SW 1271 (cell line): ENCODE measurements around the gene MRPS27.
"Not testable (repeated sequence)": the region's sequence is repeated elsewhere in the genome, so short reads cannot be mapped to it uniquely, and the experiment has no call there.

Experiments
- DNase-seq, 2 experiments: peaks; one replicate each; lab custom pipeline; 2025; lab: John Stamatoyannopoulos, UW

MRPS27 gene

GRCh38 chr5:72203251-72203845 lies 116.7 kb downstream of the MRPS27 start:
- no peak for DNase-seq

- DNase-seq: no peak
Measured at GRCh38 chr5:72202331-72202825, 117.7 kb downstream of the MRPS27 start.

GRCh38 chr5:72199681-72200080 lies 120.4 kb downstream of the MRPS27 start:
- no peak for DNase-seq

- DNase-seq: no peak
Measured at GRCh38 chr5:72197393-72197792, 122.6 kb downstream of the MRPS27 start.

GRCh38 chr5:72195581-72195980 lies 124.5 kb downstream of the MRPS27 start:
- no peak for DNase-seq

GRCh38 chr5:72194846-72195245 lies 125.2 kb downstream of the MRPS27 start:
- no peak for DNase-seq

- no peak for DNase-seq
Measured at GRCh38 chr5:72191404-72191803, 128.6 kb downstream of the MRPS27 start.

- no peak for DNase-seq
Measured at GRCh38 chr5:72189146-72189545, 130.9 kb downstream of the MRPS27 start.

- no peak for DNase-seq
Measured at GRCh38 chr5:72188166-72188565, 131.9 kb downstream of the MRPS27 start.

- DNase-seq: no peak
Measured at GRCh38 chr5:72187388-72188075, 132.5 kb downstream of the MRPS27 start.

GRCh38 chr5:72185496-72186329 lies 134.3 kb downstream of the MRPS27 start:
- no peak for DNase-seq

- DNase-seq: no peak
Measured at GRCh38 chr5:72184408-72184807, 135.6 kb downstream of the MRPS27 start.

- no peak for DNase-seq
Measured at GRCh38 chr5:72183101-72183520, 136.9 kb downstream of the MRPS27 start.

- no peak for DNase-seq
Measured at GRCh38 chr5:72182686-72183085, 137.4 kb downstream of the MRPS27 start.

- DNase-seq: no peak
Measured at GRCh38 chr5:72180925-72181324, 139.1 kb downstream of the MRPS27 start.

- peak in 1 of 2 experiments; percentile 50 for DNase-seq
Measured at GRCh38 chr5:72179816-72180440, 140.1 kb downstream of the MRPS27 start.

GRCh38 chr5:72179028-72179815 lies 140.8 kb downstream of the MRPS27 start:
- peak in 1 of 2 experiments; percentile 79 for DNase-seq

GRCh38 chr5:72177538-72177937 lies 142.5 kb downstream of the MRPS27 start:
- no peak for DNase-seq

GRCh38 chr5:72172786-72173185 lies 147.3 kb downstream of the MRPS27 start:
- DNase-seq: no peak

GRCh38 chr5:72171667-72172066 lies 148.4 kb downstream of the MRPS27 start:
- DNase-seq: no peak

GRCh38 chr5:72171181-72171580 lies 148.9 kb downstream of the MRPS27 start:
- DNase-seq: not testable (repeated sequence)
